Retinal pigment epithelial cell (primary cell): Measurements from ENCODE around the gene CHI3L1.

Source experiments
- DNase-seq: peaks from one replicate; pipeline ENCODE4 v3.0.0-alpha.2; 2010; ENCODE audit warnings: low read depth
- H3K4me3 ChIP-seq: 2 replicates; pipeline ENCODE4 v1.5.1; 2011; ENCODE audit warnings: mild to moderate bottlenecking, low read length, control low read depth, moderate library complexity
- TF ChIP-seq, protein P1 (sequence below): conservative IDR thresholded peaks from 2 replicates; pipeline ENCODE4 v1.5.1; 2011; ENCODE audit warnings: low read depth, low read length, control low read depth, inconsistent platforms

CHI3L1 gene

DNA sequence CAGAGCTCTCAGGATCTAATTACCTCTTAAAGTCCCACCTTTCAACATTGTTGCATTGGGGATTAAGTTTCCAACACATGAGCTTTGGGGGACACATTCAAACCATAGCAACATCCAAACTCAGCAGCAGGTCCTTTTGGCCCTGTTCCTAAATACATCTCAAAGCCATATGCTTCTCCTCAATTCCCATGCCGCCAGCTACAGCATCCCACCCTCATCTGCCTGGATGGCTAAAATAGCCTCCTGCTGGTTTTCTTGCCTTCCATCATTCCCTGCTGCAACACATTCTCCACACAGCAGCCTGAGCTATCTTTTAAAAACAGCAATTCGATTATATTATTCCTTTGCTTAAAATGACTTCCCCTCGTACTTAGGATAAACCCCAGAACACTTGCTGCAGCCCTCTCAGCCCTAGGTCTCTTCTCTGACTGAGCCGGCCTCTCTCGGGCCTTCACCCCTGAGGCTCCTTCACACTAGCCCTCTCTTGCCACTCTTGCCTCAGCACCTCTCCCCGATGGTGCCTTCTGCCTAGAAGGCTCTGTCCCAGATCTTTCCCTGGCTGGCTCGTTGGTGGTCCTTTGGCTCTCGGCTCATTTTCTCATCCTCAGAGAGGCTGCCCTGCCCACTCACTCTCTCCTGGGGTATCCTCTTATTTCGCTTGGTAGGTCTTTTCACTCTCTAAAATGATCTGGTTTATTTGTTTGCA, 27.4 kb downstream of the CHI3L1 start:
- no peak for DNase-seq
- no peak overlapping the region for H3K4me3 ChIP-seq
- TF ChIP-seq, protein P1, sequence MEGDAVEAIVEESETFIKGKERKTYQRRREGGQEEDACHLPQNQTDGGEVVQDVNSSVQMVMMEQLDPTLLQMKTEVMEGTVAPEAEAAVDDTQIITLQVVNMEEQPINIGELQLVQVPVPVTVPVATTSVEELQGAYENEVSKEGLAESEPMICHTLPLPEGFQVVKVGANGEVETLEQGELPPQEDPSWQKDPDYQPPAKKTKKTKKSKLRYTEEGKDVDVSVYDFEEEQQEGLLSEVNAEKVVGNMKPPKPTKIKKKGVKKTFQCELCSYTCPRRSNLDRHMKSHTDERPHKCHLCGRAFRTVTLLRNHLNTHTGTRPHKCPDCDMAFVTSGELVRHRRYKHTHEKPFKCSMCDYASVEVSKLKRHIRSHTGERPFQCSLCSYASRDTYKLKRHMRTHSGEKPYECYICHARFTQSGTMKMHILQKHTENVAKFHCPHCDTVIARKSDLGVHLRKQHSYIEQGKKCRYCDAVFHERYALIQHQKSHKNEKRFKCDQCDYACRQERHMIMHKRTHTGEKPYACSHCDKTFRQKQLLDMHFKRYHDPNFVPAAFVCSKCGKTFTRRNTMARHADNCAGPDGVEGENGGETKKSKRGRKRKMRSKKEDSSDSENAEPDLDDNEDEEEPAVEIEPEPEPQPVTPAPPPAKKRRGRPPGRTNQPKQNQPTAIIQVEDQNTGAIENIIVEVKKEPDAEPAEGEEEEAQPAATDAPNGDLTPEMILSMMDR, result no peak

DNA sequence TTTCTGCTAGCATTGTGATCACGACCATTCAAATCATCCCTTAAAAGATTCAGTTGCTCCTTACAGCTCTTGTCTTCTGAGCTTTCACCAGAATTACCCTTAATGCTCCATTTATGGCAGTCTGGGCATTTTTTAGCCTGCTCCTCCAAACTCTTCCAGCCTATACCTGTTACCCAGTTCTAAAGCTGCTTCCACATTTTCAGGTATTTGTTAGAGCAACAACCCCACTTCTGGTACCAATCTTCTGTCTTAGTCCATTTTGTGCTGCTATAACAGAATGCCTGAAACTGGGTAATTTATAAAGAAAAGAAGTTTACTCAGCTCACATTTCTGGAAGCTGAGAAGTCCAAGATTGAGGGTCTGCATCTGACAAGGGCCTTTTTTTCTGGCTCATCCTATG, 28.1 kb downstream of the CHI3L1 start:
- DNase-seq, result no peak
- H3K4me3 ChIP-seq, result no peak overlapping the region
- TF ChIP-seq, protein P1, result no peak

DNA sequence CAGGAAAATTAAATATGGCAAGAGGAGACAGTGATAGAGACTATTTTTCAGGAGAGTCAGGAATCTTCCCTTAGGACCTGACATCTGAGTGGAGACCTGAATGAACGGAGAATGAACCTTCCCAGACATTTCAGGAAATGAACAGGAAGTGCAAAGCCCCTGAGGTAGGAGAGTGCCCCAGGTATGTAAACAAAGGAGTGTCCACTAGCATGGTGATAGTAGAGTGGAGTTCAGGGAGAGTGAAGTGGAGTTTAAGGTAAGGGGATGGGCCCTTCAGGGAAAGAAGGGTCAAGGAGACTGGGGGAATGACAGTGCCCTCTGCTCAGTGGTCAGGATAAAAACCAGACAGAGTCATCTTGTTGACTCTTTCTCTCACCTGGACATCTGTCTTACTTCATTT, 30.2 kb downstream of the CHI3L1 start:
- H3K4me3 ChIP-seq, result no peak overlapping the region
- no peak for DNase-seq
- TF ChIP-seq, protein P1, result no peak

DNA sequence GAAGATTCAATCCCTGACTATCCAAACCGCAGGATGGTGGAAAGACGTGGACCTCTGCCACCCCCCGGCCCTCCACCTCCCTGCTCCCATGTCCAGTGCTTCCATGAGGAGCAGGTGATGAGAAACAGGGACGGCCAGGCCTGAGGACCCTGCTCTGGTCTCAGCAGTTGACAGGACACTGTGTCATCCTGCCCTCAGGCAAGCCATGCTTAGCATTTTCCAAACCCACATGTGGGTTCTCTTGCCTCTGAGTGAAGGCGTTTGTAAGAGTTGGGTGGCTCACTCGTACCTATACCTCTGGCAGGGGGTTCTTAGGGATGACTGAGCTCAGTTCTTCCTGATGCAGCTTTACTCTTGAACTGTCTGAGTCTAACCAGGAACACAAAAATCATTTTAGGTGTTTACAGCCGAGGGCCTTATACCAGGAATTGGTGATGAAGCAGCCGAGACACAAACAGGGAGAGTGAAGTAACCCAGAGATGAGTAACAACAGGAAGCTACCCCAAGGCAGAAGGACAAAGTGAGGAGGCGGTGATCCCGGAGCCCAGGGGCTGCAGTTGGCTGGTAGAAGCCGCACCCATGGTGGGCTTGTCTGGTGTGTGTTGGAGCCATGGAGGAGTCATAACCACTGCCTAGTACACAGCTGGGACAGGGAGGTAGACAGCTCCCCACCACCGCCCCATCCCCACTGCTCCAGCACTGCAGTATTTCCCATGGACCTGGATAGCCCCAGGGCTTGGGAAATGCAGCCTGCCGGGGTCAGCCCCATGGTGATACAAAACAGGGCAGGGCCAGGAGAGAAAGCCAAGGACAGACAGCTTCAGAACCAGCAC, 32.3 kb downstream of the CHI3L1 start:
- no peak for DNase-seq
- H3K4me3 ChIP-seq, result no peak overlapping the region
- TF ChIP-seq, protein P1, result no peak

DNA sequence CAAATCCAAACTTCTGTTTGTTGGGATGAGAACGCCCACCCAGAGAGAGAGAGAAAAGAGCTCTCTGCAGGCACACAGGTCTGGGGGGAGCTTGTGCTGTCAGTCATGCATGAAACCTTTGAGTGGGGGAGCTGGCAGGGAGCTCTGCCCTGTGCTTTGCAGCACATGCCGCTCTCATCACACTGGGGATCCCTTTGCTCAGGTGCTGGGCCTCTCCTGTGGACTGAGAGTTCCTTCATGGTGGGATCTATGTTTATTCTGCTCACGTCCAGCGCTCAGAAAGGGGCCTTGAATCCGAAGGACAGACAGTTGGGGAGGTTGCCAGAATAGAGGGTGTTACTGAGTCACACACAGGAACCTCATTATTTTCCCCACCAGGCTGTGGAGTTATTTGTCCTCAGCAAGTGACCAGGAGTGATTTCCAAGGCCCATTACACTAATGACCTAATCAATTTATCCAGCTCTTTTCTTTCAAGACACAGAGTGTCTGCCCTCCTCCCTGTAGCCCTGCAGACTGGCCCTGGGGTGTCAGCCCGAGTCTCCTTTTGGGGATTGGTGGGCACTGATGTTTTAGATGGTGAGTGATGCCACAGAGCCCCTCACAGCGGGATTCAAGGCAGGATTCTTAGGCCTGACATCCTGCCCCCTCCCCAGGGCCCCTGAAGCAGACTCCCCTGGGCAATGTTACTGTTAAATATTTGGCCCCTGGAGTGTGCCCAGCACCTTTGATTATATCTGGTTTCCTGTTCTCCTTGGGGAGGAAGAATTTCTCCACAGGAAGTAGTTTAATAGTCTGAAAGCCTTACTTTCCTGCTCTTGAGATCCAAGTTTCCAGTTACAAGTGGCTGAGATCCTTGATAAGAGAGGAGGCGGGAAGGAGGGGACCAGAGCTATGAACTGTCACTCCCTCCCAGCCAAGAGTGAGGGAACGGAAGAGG, 33.2 kb downstream of the CHI3L1 start:
- DNase-seq, result no peak
- TF ChIP-seq, protein P1, result no peak
- no peak overlapping the region for H3K4me3 ChIP-seq

DNA sequence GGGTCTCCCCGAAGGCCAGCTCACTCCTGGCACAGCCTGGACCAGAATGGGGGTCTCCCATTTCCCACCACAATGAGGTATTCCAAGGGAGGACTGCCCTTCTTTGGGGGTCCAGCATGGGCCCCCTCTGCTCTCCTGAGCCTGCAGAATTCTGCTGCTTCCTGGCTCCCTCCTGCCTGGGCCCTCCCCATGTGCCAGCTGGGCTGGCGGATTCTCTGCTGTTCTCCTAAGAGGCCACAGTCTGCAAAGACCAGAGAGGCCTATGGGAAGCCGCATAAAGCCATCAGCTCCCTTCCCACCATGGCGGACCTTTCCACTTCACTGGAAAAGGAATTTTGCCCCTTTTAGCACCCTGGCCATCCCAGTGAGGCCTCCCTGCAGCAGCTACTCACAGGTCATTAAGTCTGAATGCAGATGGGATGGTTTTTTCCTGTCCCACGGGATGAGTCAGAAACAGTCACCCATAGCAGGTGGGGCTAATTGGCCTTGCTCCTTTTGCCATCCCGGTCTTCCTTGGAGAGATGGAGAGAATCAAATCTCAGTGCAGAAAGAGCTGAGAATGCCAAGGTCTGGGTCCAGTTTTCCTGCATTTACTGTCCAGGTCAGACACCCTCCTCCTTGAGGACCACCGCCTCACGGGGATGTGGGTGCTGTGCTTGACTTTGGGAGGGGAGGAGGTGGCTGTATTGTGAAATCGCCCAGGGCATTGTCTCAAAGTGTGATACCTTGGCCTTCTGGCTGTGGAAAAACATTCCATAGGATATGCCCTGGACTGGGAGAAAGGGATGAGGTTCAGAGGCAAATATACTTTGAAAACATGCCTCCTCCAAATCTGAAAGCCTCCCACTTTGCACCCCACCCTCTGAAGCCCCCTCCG, 34.1 kb downstream of the CHI3L1 start:
- no peak overlapping the region for H3K4me3 ChIP-seq
- DNase-seq, result peak; percentile 43
- TF ChIP-seq, protein P1, result no peak
